ENCODE measurements around the gene EIF2S1.

- TF ChIP-seq CTCF (IDR thresholded peaks at IDR 0.05) (no peak), POLR2A (IDR thresholded peaks at IDR 0.05) (no peak), POLR2AphosphoS5 (IDR thresholded peaks at IDR 0.05) (no peak)
Measured at GRCh38 chr14:67413806-67414769, 54.0 kb downstream of the EIF2S1 start.
